Epidermal melanocyte (primary cell): Measurements from ENCODE around the gene CACNA1G.

ENCODE experiments used
- DNase-seq: peaks from one replicate; pipeline ENCODE4 v3.0.0; 2011; ENCODE audit warnings: low spot score; ENCODE audit not compliant: insufficient read length

CACNA1G gene

DNA sequence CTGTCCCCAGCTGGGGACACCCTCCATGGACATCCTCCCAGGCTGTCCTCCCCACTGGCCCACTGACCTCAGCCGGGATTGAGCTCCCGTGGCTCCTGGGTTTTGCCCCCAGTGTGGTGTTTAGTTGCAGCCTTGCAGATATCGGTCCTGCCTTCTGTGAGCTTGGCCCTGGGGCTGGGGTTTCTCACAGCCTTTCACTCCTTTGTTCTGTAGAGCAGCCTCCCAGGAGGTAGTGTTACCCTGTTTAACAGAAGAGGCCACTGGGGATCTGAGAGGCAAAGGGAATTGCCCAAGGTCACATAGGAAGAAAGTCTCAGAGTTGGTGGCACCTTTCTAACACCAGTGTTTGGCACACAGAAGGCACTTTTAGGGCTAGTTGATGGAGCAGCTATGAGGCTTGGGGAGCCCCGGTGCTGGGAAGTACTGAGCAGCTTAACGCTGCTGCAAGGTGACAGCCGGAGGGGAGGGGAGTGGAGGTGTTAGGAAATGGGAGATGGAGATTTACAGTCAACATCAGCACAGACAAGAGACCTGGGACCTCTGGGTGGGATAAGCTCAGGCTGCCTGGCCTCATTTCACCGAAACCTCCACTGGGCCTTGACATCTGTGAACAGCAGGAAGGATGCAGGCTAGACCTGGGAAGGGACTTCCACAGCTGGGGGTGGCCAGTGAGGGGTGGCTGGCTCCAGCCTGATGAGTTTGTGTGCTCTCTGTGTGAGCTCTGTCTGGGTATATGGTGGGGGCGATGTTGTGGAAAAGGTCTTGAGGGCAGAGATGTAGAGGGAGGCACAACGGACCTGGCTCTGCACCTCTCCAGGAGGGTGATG is 26.1 kb downstream of the CACNA1G start:
- DNase-seq = no peak

GRCh38 chr17:50587571-50587970 is 27.1 kb downstream of the CACNA1G start:
- no peak for DNase-seq

GRCh38 chr17:50588391-50589049 is 28.0 kb downstream of the CACNA1G start:
- no peak for DNase-seq

- no peak for DNase-seq
These were observed 28.7 kb downstream of the CACNA1G start for GRCh38 chr17:50589095-50589705.

DNA sequence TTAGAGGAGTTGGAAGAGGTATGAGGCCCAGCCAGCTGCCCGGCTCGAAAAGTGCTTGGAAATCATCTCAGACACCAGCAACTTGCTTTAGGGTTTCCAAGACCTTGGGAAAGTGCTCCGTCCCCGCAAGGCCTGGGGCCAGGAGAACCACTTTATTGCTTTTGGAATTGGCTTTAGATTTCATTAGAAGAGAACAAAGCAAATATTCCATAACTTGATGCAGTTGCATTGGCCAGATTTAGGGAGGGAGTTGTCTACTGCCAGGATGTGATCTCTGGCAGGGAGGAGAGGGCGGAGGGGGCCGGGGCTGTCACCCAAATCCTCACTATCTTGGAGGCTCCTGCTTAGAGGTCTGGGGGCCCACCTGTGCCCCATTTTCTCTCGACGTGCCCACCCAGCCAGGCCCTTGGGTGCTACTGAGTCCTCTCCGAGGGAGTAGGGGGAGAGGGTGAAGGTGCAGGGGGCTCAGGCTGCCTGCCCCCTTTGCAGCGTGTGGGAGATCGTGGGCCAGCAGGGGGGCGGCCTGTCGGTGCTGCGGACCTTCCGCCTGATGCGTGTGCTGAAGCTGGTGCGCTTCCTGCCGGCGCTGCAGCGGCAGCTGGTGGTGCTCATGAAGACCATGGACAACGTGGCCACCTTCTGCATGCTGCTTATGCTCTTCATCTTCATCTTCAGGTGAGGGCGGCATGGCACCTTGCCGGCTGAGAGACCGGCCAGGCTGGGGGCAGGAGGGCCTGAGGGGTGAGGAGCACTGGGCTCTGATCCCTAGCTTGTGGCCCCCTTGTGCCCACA is 30.6 kb downstream of the CACNA1G start:
- DNase-seq = no peak

GRCh38 chr17:50593321-50593720 is 32.8 kb downstream of the CACNA1G start:
- DNase-seq = no peak

DNA sequence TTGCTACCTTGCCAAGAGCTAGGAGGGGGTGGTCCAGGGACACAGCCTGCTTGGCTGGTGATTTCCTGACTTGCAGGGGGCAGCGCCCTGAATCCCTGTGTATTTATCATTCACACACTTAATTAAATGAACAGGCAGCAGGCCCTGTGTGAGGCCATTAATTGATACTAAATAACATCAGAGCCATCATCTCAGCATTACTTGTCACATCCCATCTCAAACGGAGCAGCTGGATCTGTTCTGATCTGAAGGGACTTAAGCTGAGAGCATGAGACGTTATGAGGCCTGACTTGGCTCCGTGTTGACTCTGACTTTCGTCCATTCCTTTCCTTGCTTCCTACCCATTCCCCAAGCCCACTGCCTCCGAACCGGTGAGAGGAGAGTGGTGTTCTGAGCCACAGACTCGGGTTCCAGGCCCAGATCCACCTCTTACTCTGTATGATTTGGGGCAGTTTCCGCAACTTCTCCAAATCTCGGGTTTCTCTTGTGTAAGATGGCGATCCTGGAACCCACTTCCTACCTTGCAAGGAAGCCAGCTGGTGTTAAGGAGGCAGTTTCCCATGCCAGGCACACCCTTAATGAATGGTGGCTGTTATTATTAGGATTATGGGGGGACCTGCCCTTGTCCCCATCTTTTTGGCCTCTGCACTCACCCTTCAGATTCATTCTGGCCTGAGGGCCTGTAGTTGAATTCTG is 33.8 kb downstream of the CACNA1G start:
- no peak for DNase-seq

GRCh38 chr17:50594892-50595291 is 34.4 kb downstream of the CACNA1G start:
- DNase-seq = no peak

- DNase-seq = no peak
These were observed 35.9 kb downstream of the CACNA1G start for GRCh38 chr17:50596191-50597037.

- DNase-seq = no peak
These were observed 38.0 kb downstream of the CACNA1G start for GRCh38 chr17:50598487-50598886.

DNA sequence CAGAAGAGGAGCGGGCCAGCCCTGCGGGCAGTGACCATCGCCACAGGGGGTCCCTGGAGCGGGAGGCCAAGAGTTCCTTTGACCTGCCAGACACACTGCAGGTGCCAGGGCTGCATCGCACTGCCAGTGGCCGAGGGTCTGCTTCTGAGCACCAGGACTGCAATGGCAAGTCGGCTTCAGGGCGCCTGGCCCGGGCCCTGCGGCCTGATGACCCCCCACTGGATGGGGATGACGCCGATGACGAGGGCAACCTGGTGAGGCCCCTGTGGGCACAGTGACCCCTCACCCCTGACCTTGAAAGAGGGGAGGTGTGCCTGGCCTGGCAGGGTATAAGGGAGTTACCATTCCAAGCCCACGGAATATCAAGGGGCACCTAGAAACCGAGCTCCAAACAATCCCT is 39.1 kb downstream of the CACNA1G start:
- no peak for DNase-seq

DNA sequence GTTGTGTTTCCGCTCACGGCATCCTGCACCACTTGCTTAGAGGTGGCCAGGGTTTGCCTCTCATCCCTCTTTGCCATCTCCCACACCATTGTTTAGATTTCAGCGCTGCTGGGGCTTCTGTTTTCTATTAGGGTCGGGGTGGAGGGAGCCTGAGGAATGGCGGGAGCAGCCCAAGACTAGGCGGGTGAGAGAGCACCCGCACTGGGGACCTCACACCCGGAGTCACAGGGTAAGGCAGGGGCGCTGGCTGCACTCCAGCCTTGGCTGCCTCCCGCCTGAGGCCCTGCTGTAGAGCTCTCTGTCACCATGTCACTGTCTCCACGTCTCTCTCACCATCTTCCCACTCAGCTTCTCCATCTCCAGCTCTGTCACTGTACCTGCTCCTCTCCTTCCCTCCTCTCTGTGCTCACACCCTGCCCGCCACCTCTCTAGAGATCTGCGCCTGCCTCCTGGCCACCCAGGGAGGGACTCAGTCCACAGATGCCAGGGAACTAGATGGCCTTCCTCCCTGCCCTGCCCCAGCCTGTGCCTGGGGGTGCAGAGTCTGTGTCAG is 41.4 kb downstream of the CACNA1G start:
- DNase-seq = no peak

DNA sequence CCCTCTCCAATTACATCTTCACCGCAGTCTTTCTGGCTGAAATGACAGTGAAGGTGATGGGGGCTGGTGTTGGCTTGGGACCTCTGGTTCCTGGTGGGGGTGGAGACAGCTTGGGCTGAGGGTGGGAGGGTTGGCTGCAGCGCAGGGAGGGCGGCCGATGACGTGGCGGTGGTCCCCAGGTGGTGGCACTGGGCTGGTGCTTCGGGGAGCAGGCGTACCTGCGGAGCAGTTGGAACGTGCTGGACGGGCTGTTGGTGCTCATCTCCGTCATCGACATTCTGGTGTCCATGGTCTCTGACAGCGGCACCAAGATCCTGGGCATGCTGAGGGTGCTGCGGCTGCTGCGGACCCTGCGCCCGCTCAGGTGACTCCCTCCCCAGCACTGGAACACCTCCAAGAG is 42.3 kb downstream of the CACNA1G start:
- no peak for DNase-seq

DNA sequence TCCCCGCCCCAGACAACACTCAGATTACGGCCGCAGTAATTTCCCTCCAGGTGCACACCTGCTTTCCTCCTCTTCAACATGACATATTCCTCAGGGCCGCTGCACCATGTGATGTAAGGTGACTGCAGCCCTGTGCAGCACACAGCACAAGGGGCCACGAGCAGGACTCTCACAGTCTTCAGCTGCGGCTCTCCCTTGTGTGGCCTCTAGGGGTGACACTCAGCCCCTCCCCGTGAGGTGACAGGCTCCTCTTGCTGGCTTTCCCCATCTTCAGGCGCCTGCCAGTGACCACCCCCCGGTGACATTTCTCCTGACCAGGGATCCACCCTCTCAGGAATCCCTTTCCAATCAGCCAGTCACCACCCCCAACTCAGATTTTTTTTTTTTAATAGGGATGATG is 42.8 kb downstream of the CACNA1G start:
- no peak for DNase-seq

DNA sequence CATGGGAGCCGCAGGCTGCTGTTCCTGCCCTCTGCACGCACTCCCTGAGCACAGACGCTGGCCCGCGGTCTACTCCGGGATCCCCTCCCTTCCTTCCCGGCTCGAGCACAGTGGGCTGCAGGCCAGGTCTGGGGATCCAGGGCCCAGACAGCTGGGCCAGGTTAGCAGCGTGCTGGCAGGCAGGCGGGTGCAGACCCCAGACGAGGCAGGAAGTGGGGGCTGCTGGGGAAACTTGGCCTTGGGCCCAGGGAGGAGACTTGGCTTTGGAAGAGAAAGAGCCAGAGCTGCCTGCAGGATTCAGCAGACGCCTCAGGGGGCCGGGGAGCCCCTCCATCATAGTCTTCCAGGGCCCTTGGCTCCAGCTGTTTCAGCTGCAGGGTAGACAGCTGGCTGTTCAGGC is 44.0 kb downstream of the CACNA1G start:
- no peak for DNase-seq

- DNase-seq = no peak
These were observed 44.9 kb downstream of the CACNA1G start for GRCh38 chr17:50605429-50605828.

DNA sequence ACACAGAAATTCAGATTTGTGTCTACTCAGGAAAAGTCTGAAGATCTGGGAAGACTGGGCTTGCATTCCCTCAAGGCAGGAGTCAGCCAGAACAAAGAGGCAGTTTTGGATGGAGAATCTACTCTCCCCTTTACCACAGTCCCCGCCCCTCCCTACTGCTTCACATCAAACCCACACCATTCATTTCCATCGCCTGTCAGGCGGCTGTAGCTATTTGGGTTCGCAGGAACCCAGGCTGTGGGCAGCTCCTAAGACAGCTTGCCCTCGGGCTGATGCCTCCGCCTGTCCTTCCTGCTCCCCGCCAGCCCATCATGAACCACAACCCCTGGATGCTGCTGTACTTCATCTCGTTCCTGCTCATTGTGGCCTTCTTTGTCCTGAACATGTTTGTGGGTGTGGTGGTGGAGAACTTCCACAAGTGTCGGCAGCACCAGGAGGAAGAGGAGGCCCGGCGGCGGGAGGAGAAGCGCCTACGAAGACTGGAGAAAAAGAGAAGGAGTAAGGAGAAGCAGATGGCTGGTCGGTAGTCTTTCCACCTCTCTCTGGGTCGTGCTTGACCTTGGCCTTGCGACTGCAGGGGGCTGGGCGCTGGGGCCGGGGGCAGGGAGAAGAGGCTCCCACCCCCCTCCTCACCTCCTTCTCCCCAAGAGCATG is 47.1 kb downstream of the CACNA1G start:
- peak; percentile 49 for DNase-seq

DNA sequence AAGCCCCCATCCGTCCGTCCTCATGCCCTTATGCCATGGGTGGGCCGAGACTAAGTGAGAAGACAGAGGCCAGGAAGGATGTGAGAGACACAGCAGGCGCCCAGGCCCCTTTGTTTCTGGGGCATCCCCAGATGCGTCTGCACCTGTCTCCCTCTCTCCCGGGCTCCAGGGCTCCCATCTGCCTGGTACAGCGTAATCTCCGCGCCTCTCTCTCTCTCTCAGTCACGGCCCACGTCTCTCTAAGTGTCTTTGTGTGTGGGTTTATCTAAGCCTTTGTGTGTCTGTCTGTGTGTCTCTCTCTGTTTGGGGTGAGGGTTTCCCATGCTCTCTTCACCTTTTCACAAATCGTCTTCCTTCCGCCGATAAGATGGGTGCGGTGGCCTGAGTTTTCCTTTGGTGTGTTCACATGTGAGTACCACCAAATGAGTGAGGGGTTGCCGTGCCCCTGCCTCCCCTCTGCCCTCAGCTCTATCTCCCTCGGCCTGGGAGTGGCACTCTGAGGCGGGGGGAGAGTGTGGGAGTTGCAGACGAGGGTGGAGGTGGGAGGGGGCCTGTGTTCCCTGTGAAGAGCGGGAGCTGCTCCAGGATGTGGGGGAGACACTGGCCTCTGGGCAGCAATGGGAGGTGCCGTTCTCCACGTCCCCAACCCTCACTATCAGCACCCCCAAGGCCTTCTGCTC is 48.3 kb downstream of the CACNA1G start:
- no peak for DNase-seq
